CD8-positive, alpha-beta memory T cell (primary cell): ENCODE data around the gene NEAT1. TPM values are rescaled to one million over a fixed set of nuclear protein-coding genes. Genes with fewer than 3 reads are reported as not detected.

Source experiments
- CTCF ChIA-PET: fragments of 350-600 bp; sonication (Branson Sonifier 250); formaldehyde crosslinking; loops from one replicate; lab custom pipeline; 2021; ENCODE audit warnings: antibody characterized with exemption; lab: Charles Lee
- POLR2A ChIA-PET: fragments of 350-600 bp; sonication (Branson Sonifier 250); formaldehyde crosslinking; loops from one replicate; lab custom pipeline; 2021; ENCODE audit warnings: antibody characterized with exemption; lab: Charles Lee
- DNase-seq, 5 donors: peaks; one replicate each; pipeline versions ENCODE4 v3.0.0 to v3.0.0-alpha.2; 2020 to 2022; ENCODE audit warnings: mixed read lengths in 1 of 5
- H3K27ac ChIP-seq: one replicate; pipeline ENCODE4 v1.7.0; 2013; ENCODE audit warnings: low read depth, mild to moderate bottlenecking, low read length, moderate library complexity
- H3K27me3 ChIP-seq: 2 replicates; pipeline ENCODE4 v1.7.0; 2013; ENCODE audit warnings: low read length, mild to moderate bottlenecking; ENCODE audit not compliant: insufficient read depth, poor library complexity, severe bottlenecking
- H3K36me3 ChIP-seq: 2 replicates; pipeline ENCODE4 v1.7.0; 2013; ENCODE audit warnings: mild to moderate bottlenecking, low read length, moderate library complexity; ENCODE audit not compliant: insufficient read depth
- H3K4me1 ChIP-seq: 2 replicates; pipeline ENCODE4 v1.7.0; 2013; ENCODE audit warnings: mild to moderate bottlenecking, low read length, moderate library complexity; ENCODE audit not compliant: insufficient read depth
- H3K4me3 ChIP-seq: 2 replicates; pipeline ENCODE4 v1.7.0; 2013; ENCODE audit warnings: mild to moderate bottlenecking, low read length
- H3K9me3 ChIP-seq: 2 replicates; pipeline ENCODE4 v1.7.0; 2013; ENCODE audit warnings: mild to moderate bottlenecking, low read length
- H3K27ac Mint-ChIP-seq, 8 donors: one replicate each; pipeline ENCODE4 v1.8.0; 2020 to 2021; ENCODE audit warnings: mixed read lengths in 8 of 8, mild to moderate bottlenecking in 6 of 8, inconsistent platforms in 3 of 8, moderate library complexity in 3 of 8
- H3K27me3 Mint-ChIP-seq, 2 donors: one replicate each; pipeline ENCODE4 v1.8.0; 2020 to 2021; ENCODE audit warnings: mixed read lengths in 2 of 2, mild to moderate bottlenecking in 1 of 2, moderate library complexity in 1 of 2
- H3K36me3 Mint-ChIP-seq, 3 donors: one replicate each; pipeline ENCODE4 v1.8.0; 2020 to 2021; ENCODE audit warnings: mixed read lengths in 3 of 3, inconsistent platforms in 1 of 3, mild to moderate bottlenecking in 1 of 3
- H3K4me1 Mint-ChIP-seq, 3 donors: one replicate each; pipeline ENCODE4 v1.8.0; 2020 to 2021; ENCODE audit warnings: mixed read lengths in 3 of 3, inconsistent platforms in 1 of 3, mild to moderate bottlenecking in 1 of 3
- H3K4me3 Mint-ChIP-seq, 7 donors: one replicate each; pipeline ENCODE4 v1.8.0; 2020 to 2021; ENCODE audit warnings: mixed read lengths in 7 of 7, mild to moderate bottlenecking in 6 of 7, moderate library complexity in 4 of 7, inconsistent platforms in 2 of 7
- H3K9me3 Mint-ChIP-seq, 5 donors: one replicate each; pipeline ENCODE4 v1.8.0; 2020 to 2022; ENCODE audit warnings: mixed read lengths in 5 of 5, mild to moderate bottlenecking in 3 of 5, moderate library complexity in 2 of 5, inconsistent platforms in 1 of 5
- polyA plus RNA-seq: library from polyadenylated mRNA; unstranded; fragments of 300-500 nt; fragmentation: Illumina TruSeq; gene quantifications from one replicate; pipeline ENCODE4 v1.2.3, GENCODE V29; 2021
- total RNA-seq, 2 experiments: library from RNA; stranded (reverse); gene quantifications; one replicate each; pipeline ENCODE4 v1.2.3, GENCODE V29; 2021

Gene NEAT1
- total and polyA plus RNA-seq, 3 experiments from 2014 or later, result 2.7 to 204 (median 196) TPM

DNA sequence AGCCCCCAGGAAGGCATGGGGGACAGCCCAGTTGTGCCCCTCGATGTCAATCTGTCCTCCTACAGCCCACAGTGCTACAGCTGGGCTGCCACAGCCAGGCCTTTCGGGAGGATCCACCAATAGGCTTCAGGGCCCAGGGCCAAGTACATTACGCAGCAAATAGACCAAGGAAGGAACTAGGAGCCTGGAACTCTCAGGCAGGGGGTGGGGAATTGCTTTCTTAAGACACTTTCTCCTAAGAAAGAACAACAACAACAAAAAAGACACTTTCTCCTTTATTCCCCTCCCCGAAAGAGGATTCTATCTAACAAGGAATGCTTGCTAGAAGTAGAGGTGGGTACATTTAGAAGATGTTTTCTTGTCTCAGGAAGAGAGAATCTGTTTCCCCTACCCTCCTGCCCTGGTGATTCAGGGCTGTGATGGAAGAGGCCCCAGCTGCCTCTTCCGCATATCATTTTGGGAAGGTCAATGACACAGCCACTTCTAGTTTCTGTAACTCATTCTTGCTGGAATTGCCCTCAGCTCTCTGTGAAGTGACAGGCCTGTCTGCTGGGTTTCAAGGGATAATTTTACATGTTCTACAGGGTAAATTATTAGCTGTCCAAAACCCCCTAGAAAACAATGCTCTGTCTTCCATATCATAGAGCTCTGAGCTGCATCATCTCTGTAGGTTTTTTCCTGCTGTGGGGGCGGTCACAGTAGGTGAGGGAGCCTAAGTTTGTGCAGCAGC is 70.2 kb downstream of the NEAT1 start:
- H3K4me1 ChIP-seq, result peaks cover 16% of the 10 kb centered on the region
- POLR2A ChIA-PET, result interaction anchor here (1.0 to 1.4 kb wide), 4 partner anchors 9 to 108 kb away, joined by 3 to 6 read pairs (median 4); no protein-coding TSS in a partner anchor
- Mint-ChIP-seq H3K36me3 (no peaks in the 10 kb centered on the region), H3K4me1 (peaks cover 14 to 28% (median 15%) of the 10 kb centered on the region in 3 donors), H3K27ac (peak overlapping the region in 3 of 8 donors; percentile 42 to 89 (median 43)), H3K9me3 (no peaks in the 10 kb centered on the region), H3K27me3 (peaks cover 0 to 2% of the 10 kb centered on the region in 2 donors), H3K4me3 (peak overlapping the region in 2 of 7 donors; percentile 44 to 50)
- no peak overlapping the region for H3K4me3 ChIP-seq
- H3K36me3 ChIP-seq, result no peaks in the 10 kb centered on the region
- CTCF ChIA-PET, result interaction anchor here (0.7 to 21.4 kb wide), 3 partner anchors 16 to 73 kb away, joined by 3 to 448 read pairs (median 132); partner anchors contain the start of gene NEAT1
- H3K27me3 ChIP-seq, result no peaks in the 10 kb centered on the region
- peak overlapping the region; percentile 76 for H3K27ac ChIP-seq
- no peaks in the 10 kb centered on the region for H3K9me3 ChIP-seq
- no peak for DNase-seq

DNA sequence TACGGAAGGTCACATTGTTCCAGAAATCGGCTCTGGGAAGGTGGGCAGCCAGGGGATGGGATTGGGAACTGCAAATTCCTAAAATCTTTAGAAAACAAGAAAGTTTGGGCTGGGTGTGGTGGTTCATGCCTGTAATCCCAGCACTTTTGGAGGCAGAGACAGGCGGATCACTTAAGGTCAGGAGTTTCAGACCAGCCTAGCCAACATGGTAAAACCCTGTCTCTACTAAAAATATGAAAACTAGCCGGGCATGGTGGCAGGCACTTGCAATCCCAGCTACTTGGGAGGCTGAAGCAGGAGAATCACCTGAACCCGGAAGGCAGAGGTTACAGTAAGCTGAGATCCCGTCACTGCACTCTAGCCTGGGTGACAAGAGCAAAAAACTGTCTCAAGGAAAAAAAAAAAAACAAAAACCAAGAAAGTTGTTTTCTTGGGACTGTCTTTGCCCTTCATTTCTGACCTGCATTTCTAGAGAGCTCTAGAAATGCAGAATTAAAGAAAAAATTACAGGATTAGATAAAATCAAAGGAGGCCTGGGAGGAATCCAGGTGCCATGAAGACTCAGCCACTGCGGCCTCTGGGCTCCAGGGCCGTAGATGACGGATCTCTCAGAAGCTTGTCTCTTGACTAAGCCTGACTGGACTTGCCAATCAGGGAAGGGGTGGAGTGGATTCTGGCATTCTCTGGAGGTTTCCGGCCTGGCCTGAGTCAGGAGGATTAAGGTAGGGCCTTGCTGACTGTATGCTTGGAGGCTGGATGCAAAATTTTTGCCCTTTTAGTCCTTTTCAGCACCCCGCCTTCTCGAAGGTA is 71.0 kb downstream of the NEAT1 start:
- H3K36me3 Mint-ChIP-seq, result no peaks in the 10 kb centered on the region

More for the DNA sequence above, 71.0 kb downstream of the NEAT1 start:
- POLR2A ChIA-PET, result interaction anchor here (0.5 to 1.4 kb wide), 5 partner anchors 8 to 108 kb away, joined by 3 to 6 read pairs (median 4); no protein-coding TSS in a partner anchor
- H3K9me3 Mint-ChIP-seq, result no peaks in the 10 kb centered on the region
- no peak for DNase-seq
- no peaks in the 10 kb centered on the region for H3K27me3 ChIP-seq
- peaks cover 14 to 29% (median 15%) of the 10 kb centered on the region in 3 donors for H3K4me1 Mint-ChIP-seq
- peaks cover 0 to 2% of the 10 kb centered on the region in 2 donors for H3K27me3 Mint-ChIP-seq
- H3K9me3 ChIP-seq, result no peaks in the 10 kb centered on the region
- H3K27ac ChIP-seq, result peak overlapping the region; percentile 76
- H3K4me3 Mint-ChIP-seq, result peak overlapping the region in 2 of 7 donors; percentile 44 to 50
- CTCF ChIA-PET, result interaction anchor here (0.7 to 21.4 kb wide), 3 partner anchors 17 to 74 kb away, joined by 3 to 448 read pairs (median 132); partner anchors contain the start of gene NEAT1
- H3K27ac Mint-ChIP-seq, result peak overlapping the region in 3 of 8 donors; percentile 42 to 89 (median 43)
- no peak overlapping the region for H3K4me3 ChIP-seq
- peaks cover 16% of the 10 kb centered on the region for H3K4me1 ChIP-seq
- H3K36me3 ChIP-seq, result no peaks in the 10 kb centered on the region

Other genes starting within 250 kb of the NEAT1 start
- 10 to 100 TPM; 88.2 to 92.0 TPM for gene CAPN1, start 240.9 kb upstream of the NEAT1 start, total RNA-seq
- gene CAPN1, start 240.9 kb upstream of the NEAT1 start, polyA plus RNA-seq, result 110 TPM
- 10 to 100 TPM; 75.6 to 78.8 TPM for gene POLA2, start 160.8 kb upstream of the NEAT1 start, total RNA-seq
- 11.0 TPM for gene POLA2, start 160.8 kb upstream of the NEAT1 start, polyA plus RNA-seq
- gene CDC42EP2, start 107.9 kb upstream of the NEAT1 start, total RNA-seq, result 1 to 10 TPM in 1 of 2 experiments, under 1 TPM in 1; 0.62 to 1.0 TPM
- not detected for gene CDC42EP2, start 107.9 kb upstream of the NEAT1 start, polyA plus RNA-seq
- 10 to 100 TPM; 65.8 to 71.9 TPM for gene DPF2, start 88.9 kb upstream of the NEAT1 start, total RNA-seq
- gene DPF2, start 88.9 kb upstream of the NEAT1 start, polyA plus RNA-seq, result 61.5 TPM
- gene TIGD3, start 68.0 kb upstream of the NEAT1 start, total RNA-seq, result 1 to 10 TPM in 1 of 2 experiments, under 1 TPM in 1; 0.91 to 1.2 TPM
- gene TIGD3, start 68.0 kb upstream of the NEAT1 start, polyA plus RNA-seq, result 0.59 TPM
- gene SLC25A45, start 40.2 kb upstream of the NEAT1 start, total RNA-seq, result 10 to 100 TPM; 13.3 to 13.8 TPM
- gene SLC25A45, start 40.2 kb upstream of the NEAT1 start, polyA plus RNA-seq, result 14.6 TPM
- gene FRMD8, start 36.2 kb upstream of the NEAT1 start, total RNA-seq, result 10 to 100 TPM; 44.9 to 49.8 TPM
- gene FRMD8, start 36.2 kb upstream of the NEAT1 start, polyA plus RNA-seq, result 60.6 TPM
- 1,000 to 10,000 TPM; 4,639 to 4,912 TPM for gene MALAT1, start 76.2 kb downstream of the NEAT1 start, total RNA-seq
- 2,529 TPM for gene MALAT1, start 76.2 kb downstream of the NEAT1 start, polyA plus RNA-seq
- gene SCYL1, start 102.3 kb downstream of the NEAT1 start, total RNA-seq, result 10 to 100 TPM; 85.1 to 88.5 TPM
- 42.1 TPM for gene SCYL1, start 102.3 kb downstream of the NEAT1 start, polyA plus RNA-seq
- gene LTBP3, start 135.6 kb downstream of the NEAT1 start, total RNA-seq, result 10 to 100 TPM; 33.2 to 35.4 TPM
- 17.9 TPM for gene LTBP3, start 135.6 kb downstream of the NEAT1 start, polyA plus RNA-seq
- 10 to 100 TPM; 69.6 to 77.9 TPM for gene ZNRD2, start 147.7 kb downstream of the NEAT1 start, total RNA-seq
- gene ZNRD2, start 147.7 kb downstream of the NEAT1 start, polyA plus RNA-seq, result 81.4 TPM
- 10 to 100 TPM; 30.8 to 34.1 TPM for gene FAM89B, start 149.7 kb downstream of the NEAT1 start, total RNA-seq
- 138 TPM for gene FAM89B, start 149.7 kb downstream of the NEAT1 start, polyA plus RNA-seq
- 100 to 1,000 TPM in 1 of 2 experiments, 10 to 100 TPM in 1; 97.3 to 100 TPM for gene EHBP1L1, start 153.3 kb downstream of the NEAT1 start, total RNA-seq
- gene EHBP1L1, start 153.3 kb downstream of the NEAT1 start, polyA plus RNA-seq, result 25.1 TPM
- under 1 TPM; 0.59 to 0.64 TPM for gene KCNK7, start 173.0 kb downstream of the NEAT1 start, total RNA-seq
- gene KCNK7, start 173.0 kb downstream of the NEAT1 start, polyA plus RNA-seq, result not detected
- gene MAP3K11, start 191.4 kb downstream of the NEAT1 start, total RNA-seq, result 10 to 100 TPM; 61.6 to 65.5 TPM
- gene MAP3K11, start 191.4 kb downstream of the NEAT1 start, polyA plus RNA-seq, result 23.5 TPM
- gene PCNX3, start 193.0 kb downstream of the NEAT1 start, total RNA-seq, result 10 to 100 TPM; 46.4 to 53.1 TPM
- gene PCNX3, start 193.0 kb downstream of the NEAT1 start, polyA plus RNA-seq, result 8.5 TPM
- 100 to 1,000 TPM; 111 to 123 TPM for gene SIPA1, start 215.3 kb downstream of the NEAT1 start, total RNA-seq
- gene SIPA1, start 215.3 kb downstream of the NEAT1 start, polyA plus RNA-seq, result 335 TPM
- gene RELA, start 240.1 kb downstream of the NEAT1 start, total RNA-seq, result 10 to 100 TPM; 87.3 to 89.7 TPM
- 76.0 TPM for gene RELA, start 240.1 kb downstream of the NEAT1 start, polyA plus RNA-seq